ENCODE results near the gene ITPR2.
A peak's percentile ranks its signal among the peaks of the same experiment; 100 is the strongest.
"Not testable (repeated sequence)": the region's sequence is repeated elsewhere in the genome, so short reads cannot be mapped to it uniquely, and the experiment has no call there.

Gene ITPR2

DNA sequence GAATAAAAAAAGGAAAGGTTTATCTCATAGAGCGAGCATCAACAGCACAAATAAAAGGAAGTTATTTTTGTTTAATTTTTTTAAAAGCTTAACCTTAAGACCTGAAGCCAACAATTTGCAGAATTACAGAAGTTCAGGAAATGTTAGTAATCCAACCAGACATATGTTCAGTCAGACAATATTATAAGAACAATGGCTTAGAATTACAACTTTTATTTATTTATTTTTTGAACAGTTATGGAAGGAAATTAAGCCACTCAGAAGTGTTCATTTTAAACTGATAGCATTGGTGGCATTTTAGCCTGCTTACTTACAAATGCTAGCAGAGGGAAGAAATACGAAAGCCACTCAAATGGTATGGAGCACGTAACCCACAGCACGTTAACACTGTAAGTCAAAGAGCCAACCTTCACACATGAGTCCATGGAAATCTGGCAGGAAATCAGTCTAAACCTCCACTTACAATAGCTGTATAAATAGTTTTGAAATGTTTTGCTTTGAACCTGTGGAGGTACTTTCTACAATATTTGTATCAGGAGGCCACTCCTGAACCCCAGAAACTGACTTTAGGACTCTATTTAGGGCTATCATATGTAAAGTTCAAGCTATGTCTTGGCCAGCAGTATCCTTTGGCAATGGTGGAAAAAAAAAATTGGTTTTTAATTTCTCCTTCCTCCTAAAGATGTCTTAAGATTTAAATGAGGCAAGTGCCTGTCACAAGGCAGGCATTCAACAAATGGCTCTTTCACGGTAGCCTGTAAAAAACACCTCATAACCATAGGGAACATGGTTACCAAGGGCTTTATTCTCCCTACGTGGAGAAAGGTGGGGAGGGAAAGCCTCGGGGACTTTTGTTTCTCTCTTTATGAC lies 102.3 kb downstream of the ITPR2 start:
- DNase-seq (ENCODE audit: low spot score) = no peak

DNA sequence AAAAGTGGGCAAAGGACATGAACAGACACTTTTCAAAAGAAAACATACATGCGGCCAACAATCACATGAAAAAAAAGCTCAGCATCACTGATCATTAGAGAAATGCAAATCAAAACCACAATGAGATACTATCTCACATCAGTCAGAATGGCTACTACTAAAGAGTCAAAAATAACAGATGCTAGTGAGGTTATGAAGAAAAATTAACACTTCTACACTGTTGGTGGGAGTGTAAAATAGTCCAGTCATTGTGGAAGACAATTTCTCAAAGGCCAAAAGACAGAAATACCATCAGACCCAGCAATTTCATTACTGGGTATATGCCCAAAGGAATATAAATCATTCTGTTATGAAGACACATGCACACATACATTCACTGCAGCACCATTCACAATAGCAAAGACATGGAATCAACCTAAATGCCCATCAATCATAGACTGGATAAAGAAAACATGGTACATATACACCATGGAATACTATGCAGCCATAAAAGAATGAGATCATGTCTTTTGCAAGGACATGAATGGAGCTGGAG lies 103.8 kb downstream of the ITPR2 start:
- DNase-seq (ENCODE audit: low spot score) = not testable (repeated sequence)

DNA sequence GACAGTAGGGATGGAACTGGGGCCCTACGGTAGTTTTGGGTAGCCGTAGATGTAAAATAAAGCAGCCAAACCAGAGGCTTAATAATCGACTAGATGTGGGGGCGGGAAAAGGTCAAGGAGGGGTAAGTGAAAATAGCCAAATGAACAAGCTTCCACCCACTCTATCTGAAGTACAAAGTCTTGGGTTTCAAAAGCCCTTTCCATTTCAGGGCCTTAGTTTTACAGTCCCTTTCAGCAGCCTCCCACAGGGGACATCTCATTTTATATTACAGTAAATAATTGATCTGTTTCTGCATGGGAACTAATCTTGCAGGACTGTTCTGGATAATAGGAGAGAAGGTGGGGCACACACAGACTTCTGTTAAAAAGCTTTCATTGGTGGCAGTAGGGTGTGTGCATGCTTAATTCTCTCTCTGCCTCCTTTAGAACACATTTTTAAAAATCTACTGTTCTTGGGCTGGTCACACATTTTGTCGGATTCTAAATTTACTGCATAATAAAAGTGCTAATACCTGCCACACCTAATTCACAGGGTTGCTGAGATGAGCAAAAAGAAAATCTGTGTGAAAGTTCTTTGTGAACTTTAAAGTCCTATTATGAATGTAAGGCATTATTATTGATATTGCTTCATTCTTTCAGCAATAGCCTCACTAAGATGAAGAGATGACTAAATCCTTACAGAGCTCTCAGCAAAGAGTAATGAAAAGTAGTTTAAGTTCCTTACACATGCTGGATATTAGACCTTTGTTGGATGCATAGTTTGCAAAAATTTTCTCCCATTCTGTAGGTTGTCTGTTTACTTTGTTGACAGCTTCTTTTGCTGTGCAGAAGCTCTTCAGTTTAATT lies 104.6 kb downstream of the ITPR2 start:
- no peak for DNase-seq (ENCODE audit: low spot score)

DNA sequence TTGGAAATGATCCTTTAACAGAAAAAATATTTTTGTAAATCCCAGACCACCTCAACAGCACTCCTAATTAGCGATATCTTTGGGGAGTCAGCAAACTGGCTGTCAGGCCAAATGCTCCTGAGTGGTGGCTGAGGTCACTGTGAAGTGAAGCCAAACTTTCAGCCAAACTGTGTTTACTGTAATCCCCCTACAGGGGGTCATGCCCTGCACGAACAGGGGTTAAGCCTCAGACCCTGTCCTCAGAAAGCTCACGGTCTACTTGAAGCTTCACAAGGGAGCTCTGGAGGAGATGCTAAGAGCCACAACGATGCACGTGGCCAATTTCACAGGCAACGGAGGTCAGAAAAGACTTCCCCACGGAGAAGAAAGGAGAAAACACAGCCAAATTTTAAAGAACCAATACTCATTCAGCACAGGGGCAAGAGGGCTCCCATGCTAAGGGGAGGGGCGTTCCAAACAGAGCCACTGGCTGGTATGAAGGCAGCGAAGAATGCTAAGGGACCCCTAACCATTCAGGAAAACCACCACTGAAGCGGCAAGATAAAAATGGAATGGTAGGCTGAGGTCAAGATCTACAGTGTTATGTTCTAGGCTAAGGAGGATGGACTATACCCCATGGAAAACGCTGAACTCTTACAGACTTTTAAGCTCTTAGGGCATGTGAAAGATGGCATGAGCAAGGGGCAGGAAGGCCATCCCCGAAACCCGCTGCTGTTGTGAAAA lies 105.4 kb downstream of the ITPR2 start:
- DNase-seq (ENCODE audit: low spot score) = no peak

DNA sequence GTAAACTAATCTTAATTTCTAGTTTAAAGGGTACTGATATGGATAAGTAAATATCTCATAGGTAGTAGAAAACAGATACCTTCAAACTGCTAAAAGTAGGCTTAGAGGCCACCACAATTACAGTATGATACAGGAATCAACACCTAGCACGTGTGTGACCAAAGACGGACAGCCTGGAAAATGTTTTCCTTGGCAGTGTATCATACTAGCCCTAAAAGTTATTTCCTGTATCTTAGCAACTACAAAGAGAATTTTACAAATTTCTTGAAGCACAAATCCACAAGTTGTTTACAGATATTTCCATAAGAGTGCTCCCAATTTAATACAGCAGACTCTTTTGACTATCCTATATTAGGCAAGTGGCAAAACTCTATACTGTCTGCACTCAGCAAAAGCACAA lies 106.0 kb downstream of the ITPR2 start:
- DNase-seq (ENCODE audit: low spot score) = no peak

DNA sequence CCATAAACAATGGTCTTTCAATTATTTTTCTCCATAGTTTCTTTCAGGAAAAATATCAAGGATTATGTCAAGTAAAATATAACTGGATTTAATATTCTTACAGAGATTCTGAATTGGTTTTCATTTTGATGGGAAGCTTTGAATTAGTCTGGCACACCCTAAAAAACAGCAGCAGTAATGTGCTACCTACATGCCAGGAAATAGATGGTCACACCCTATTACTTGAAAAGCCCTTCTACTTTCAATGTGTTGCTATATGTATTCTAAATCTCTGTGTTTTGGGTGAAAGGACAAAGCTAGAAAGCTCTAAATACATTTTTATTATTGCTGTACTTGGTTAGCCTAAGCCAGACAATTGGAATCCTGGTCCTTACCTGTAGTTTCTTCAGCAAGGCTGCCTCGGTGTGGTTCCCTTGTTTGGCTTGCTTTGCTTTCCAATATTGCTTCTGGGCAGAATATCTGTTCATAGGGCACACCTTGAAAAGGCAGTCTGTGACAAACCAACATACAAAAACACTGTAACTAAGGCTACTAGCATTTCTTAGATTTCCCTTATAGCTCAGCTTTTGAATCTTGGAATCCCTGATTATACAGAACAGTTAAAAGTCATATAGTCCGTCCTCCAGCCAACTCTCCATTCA lies 107.6 kb downstream of the ITPR2 start:
- DNase-seq (ENCODE audit: low spot score) = no peak

DNA sequence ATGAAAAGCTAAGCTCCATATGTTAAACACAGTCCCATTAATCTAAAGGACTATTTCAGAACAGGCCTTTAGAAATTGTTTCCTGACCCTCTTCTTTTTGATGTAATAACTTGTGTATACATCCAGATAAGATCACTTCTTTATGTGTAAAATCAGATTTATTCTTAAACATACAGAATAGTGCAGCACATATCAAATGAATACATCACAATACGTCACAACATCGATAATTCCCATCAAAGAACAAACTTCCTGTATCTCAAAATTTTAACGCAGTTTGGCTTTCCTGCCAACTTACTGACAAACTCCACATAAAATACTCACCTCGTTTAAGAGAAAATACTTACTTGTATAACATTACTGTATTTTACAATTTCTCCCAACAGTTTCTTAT lies 108.7 kb downstream of the ITPR2 start:
- DNase-seq (ENCODE audit: low spot score) = no peak

DNA sequence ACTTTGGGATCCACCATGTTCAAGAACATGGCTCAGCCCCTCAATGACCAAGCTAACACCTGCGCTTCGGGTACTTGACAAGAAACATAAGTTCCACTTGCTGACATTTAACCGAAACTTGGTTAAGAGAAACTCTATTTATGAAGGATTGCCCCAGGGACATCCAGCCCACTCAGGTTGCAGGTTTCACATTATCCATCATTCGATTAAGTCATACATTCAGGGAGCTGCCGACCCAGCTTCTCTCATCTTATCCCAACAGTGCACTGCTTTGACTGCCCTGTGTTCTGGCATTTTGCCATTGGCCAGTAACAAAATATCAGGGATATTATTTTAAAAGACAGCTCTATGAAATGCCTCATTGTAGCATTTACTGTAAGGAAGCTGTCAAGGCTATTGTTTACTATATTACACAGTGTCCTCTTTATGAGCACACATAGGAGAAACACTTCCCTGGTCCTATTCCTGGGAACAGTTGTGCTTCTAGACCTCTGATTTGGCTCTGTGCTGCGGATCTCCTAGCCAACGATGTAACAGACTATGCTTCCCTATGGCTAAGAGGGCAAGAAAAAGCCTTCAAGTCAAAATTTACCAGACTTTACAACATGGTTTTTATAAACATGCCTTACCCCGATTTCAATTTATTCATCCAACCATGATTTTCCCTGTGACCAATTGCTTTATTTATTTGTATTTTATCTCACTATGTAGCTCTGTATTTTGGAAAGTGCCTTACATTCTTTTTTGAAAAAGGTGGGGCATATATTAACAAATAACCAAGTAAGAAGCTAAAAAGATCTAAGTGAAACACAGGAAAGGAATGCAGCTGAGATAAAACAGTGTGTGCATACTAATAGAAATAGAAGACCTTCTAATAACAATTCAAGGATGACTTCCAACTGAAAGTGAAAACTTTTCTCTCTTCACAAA lies 109.3 kb downstream of the ITPR2 start:
- DNase-seq (ENCODE audit: low spot score) = no peak

DNA sequence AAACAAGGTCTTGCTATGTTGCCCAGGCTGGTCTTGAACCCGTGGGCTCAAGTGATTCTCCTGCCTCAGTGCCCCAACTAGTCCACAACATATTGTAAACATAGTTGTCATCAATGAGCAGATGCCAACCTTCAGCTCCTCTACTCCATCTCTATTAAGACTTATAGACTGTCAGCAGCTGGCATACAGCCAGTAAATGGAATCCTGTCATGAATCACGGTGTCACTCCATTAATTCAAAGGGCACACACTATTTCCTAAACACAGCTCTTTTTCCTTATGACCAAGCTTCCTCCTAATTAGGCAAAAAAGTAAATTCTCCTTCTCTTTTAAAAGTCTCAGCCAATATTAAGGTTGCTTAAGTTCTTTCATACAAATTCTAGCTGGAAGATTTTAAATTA lies 111.2 kb downstream of the ITPR2 start:
- no peak for DNase-seq (ENCODE audit: low spot score)

DNA sequence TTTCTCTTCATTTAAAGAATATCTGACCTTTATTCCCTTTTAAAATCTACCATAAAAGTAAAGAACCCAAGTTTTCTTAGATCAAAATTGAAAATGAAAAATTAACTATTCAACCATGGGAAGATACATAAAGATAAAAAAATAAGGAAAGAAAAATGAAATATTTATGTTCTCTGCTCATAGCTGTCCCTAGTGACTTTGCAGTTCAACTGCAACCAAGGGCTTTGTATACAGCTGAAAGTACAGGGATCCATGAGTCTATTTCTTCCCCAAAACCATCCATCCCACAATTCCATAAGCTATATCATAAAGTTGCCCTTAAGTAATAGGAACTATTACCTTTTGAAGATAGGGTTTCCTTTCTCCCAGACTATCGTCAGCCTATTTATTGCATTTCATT lies 113.1 kb downstream of the ITPR2 start:
- no peak for DNase-seq (ENCODE audit: low spot score)

DNA sequence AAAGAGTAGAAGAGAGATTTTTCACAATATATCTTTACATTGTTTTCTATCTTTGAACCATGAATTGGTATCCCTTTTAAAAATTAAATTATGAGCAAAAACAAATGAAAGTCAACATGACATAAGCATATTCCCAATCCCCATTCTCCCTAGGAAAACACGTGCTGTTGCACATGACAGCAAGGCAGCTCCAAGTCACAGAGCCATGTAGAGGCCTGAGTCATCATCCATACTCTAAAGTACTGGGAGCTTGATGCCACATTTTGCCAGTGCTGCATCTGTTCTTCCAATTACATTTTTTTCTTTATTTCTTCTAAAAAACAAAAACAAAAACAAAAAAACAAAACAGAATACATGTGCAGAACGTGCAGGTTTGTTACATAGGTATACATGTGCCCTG lies 115.2 kb downstream of the ITPR2 start:
- no peak for DNase-seq (ENCODE audit: low spot score)

DNA sequence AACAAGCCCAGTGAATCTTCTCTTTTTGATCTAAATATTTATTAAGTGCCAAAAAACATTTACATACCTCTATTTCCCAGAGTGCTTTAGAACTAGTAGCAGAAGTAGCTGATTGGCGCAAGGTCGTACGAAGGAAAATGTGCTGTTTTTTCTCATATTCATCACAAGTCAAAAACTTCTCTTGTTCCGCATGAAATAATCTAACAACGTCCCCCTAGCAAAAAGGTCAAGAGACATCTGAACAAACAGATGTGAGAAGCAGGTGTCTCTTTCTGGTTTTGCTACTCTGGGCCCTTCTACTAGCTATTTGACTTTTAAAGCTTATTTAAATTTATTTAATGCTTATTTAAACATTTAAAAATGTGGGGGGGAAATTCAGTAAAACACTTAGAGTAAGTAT lies 117.8 kb downstream of the ITPR2 start:
- DNase-seq (ENCODE audit: low spot score) = no peak

DNA sequence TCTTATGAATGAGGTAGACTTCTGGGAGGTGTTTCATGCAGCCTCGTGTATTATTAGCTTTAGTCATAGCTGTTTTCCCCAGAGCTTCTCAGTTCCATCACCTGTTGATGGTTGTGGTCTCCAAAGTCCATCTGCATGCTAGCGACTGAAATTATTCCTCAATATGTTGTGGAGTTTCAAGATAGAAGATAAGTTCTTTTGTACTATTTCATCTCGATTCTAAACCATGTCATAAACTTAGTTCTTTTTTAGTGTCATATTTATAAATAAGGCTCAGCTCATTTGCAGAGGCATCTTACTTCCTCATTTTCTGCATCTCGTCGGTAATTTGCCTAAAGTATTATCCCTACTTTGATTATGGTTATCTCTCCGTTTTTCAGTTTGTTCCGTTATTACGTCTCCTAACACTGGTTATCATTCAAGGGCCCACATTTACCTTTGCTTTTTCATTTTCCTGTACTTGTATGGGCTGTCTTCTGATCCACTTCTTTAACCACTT lies 119.1 kb downstream of the ITPR2 start:
- DNase-seq (ENCODE audit: low spot score) = no peak

DNA sequence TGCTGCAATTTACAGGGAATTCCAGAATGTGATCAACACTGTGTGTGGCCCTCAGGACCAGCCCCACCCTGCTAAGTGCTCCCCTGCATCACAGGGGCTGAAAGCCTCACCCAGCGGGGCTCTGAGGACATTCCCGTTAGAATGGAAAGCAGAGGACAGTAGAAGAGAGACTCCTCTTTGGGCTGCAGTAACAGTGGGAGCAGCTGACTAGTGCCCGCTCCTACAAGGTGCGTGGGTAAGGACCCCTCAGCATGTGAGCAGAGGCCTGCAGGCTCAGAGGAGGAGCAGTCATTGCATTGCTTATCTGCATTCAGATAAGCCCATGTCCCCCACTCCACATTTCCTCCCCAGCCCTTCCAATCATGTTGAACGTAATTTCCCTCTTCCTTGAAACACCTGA lies 120.1 kb downstream of the ITPR2 start:
- DNase-seq (ENCODE audit: low spot score) = no peak

DNA sequence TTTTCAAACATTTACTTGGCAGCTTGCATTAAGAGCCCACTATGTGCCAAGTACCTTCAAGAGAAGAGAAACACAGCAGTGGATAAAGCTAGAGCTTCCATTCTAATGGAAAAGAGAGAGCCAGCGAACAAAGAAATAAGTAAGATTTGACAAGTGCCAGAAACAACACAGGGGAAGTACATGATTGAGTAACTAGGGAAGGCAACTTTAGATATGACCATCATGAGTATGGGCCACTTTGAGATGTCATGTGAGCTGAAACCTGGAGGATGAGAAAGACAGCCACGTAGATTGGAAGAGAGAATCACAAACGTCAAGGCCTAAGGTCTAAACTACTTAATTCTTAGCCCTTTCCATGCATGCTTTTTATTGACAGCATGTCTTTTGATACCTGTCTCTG lies 121.4 kb downstream of the ITPR2 start:
- DNase-seq (ENCODE audit: low spot score) = peak; percentile 8

DNA sequence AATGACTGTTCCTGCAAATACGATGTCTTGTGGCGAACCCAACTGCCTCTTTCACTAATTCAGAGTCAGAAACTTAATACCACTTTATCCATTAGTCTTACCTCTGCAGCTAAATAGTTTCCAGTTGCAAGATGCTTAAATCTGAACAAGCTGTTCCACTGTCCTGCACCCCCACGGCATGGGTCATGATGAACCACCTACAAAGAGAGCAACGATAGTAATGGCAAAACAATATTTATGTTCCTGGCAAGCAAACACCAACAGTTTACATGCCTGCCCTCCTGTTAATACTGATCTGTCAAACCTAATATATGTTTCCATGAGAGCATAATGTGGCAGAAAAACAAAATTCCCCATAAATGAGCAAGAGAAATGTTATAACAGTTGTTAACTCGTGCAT lies 121.9 kb downstream of the ITPR2 start:
- no peak for DNase-seq (ENCODE audit: low spot score)

DNA sequence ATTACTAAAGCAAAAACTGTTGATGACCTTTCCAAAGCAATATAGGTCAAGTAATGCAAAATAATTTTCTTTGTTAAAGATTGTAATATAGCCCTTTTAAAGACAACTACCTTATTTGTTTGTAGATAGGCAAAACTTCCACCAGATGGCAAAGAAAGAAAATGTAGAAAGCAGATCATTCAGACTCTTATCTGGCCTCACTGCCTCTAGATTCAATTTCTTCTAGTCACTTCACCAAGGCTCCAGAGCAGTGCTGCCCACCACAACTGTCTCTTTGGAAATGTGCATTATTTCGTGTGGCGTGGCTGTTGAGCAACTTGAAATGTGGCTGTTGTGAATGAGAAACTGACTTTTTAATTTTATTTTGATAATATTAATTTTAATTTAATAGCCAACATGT lies 127.1 kb downstream of the ITPR2 start:
- DNase-seq (ENCODE audit: low spot score) = no peak

DNA sequence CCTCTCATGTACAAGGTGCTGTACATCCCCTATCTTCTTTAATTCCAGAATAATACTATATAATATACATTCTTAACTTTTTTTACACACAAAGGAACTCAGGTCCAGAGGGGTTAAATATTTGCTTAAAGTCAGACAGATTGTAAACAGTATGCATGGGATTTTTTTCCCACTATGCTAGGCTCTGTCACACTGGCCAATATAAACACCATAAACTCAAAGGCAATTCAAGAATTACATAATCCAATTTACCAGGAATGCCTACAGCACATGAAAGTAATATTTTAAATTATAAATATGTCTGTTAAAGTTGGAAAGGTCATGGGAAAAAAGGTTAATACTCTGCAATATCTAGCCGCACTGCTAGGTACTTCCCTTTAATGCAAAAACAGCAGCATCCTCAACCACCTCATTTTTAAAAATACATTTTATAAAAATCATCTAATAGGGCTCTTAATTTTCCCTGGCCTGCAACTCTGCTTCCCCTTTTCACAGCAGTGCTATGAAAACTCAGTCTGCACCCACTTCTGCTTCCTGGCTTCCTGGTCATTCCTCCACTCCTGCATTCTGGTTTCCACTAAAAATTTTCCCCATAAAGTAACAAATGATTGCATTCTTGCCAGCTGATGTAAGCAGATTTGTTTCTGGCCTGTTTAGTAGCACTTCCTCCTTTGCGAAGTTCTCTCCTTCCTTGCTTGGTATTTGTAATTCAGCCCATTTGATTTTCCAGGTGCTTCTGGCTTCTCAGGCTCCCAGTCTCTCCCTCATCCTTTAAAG lies 128.1 kb downstream of the ITPR2 start:
- DNase-seq (ENCODE audit: low spot score) = no peak

DNA sequence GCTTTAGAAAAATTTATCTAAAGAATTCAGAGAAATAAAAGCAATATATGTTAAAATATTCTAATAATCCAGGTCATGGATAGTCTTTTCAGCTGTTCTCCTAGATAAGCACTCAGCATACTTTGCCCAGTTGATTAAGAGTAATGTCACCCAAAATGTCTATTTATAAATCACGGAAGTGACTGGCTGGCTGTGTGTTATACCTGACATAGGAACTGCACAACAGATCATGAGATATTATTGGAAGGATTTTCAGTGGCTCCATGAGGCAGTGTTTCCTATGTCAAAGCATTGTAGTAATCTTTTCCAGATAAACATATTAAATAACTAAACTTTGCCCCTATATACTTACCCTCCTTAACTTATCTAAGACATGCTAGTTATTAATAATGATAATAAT lies 128.8 kb downstream of the ITPR2 start:
- DNase-seq (ENCODE audit: low spot score) = no peak

DNA sequence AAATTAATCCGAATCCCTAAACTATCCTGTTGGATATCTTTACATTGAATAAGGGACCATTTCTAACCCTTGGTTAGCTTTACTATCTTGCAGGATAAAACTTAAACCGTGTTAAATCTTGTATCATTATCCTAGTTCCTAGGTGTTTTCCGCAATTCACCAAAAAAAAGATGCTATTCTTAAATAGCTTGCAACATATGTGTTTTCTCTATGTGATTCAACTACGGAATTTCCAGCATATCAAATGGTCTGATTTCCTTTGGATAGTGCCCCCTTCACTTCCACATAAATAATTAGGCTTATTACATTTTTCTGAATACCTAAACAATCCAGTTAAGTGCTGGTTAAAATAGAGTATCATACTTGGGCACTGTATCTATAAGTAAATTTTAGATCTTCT lies 130.3 kb downstream of the ITPR2 start:
- no peak for DNase-seq (ENCODE audit: low spot score)

Measured in activated CD4-positive, alpha-beta T cell treated with anti-CD3 and anti-CD28 coated beads, Interleukin-2, Interleukin-4, amounts not matched to agents 100 ng/mL and 50 ng/mL, durations not matched to agents 16 hours and 8 hours (primary cell).